SKM-1 treated with dmso at 0.1 percent for 144 hours (cell line): ENCODE measurements around the gene MYL3.
A peak's percentile ranks its signal among the peaks of the same experiment; 100 is the strongest.

ENCODE experiments used
- DNase-seq: peaks from one replicate; lab custom pipeline; 2025; ENCODE audit not compliant: unreplicated experiment; lab: John Stamatoyannopoulos, UW

The MYL3 gene

DNA sequence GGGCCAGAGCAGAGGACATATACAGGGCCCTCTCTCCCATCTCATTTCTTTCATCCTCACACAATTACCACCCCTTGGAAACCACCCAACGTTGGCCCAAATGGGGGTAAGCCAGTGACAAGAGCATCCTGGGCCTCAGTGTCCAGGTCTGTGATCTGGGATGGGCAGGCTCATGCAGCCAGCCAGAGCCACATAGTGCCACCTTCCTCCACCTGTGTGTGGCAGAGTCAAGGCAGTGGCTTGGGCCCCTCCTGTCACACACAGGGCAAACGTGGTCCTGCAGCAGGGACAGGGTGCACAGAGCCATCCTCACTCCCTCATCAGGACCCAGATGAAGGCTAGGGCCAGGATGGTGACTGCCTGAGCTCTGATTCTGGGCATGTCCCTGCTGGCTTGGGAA lies 2.3 kb upstream of the MYL3 start:
- no peak for DNase-seq

DNA sequence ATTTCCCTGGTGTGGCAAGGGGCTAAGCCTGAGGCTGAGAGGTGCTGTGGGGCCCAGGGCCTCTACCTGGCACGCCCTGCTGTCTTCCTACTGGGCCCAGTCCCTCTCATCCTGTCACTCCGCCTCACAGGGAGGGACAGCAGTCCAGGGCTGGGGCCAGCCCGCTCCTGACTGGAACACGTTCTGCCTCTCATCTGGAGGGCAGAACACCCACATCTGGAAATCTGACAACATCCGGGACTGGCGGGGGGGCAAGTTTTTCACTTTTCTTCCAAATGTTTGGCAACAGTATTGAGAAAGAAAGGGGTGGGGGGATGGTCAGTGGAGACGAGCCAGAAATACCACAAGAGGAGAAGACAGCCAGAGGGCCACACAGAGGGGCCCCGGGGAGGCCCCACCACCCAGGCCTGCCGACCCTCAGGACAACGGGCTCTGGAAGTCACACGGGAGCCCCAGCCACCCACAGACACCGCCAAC lies 1.8 kb upstream of the MYL3 start:
- peak; percentile 24 for DNase-seq

DNA sequence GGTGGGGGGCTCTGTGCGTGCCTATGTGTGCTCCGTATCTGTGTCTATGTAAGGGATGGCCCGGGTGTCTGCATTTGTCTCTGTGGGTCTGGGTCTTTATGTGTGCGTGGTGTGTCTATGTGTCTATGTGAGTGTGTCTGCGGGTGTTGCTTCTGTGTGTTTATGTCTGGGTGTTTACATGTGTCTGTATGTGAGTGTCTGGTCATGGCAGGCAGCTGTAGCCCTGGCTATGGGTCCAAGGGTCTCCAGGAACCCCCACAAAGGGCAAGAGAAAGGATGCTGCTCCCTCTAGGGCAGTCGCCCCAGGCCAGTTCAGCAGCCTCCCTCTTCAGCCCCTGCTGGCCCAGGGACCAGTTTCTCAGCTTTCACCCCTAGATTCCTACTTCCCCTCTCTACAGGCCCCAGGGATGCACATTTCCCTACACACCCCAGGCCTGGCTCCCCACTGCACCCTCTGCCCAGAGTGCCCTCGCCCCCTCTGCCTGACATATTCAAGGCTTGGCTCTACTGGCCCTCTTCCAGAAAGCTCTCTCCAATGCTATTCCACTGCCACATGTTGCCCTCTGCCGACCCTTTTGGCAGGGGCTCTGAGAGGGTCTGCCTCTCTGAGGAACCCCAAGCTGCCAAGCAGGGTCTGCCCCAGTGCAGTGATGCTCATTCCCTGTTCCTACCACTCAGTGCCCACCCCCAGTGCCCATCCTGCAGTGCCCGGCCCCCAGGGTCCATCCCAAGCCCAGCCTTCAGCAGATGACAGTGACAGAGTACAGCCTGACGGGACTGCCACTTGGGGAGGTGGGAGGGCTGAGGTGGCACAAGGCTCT lies 1.0 kb upstream of the MYL3 start:
- no peak for DNase-seq

DNA sequence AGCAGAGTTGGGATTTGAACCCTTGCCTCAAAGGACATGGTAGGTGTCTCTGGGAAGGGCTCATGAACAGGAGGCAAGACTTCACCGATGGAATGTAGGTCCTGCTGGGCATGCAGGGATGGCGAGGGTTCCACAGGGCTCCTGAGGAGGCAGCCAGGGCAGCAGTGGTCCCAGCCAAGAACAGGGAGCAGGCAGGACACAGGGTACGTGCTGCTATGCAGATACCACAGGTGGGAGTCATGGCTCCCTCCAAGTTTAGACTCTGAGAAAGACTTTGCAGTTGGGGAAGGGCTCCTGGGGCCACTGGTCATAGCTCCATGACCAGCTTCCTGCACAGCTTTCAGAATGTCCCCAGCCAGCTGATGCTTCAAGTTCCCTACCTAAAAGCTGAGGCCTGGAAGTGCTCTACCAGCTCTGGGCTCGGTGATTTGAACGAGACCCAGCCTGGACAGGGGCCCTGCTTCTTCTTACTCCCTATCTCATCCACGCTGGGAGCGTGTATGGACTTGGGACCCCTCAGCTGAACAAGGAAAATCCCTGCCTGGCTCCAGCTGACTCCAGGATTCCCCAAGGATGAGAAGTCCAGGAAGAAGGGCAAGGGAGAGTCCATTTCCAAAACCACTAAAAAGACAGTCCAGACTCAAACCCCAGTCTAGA lies 747 bp downstream of the MYL3 start:
- DNase-seq = no peak

DNA sequence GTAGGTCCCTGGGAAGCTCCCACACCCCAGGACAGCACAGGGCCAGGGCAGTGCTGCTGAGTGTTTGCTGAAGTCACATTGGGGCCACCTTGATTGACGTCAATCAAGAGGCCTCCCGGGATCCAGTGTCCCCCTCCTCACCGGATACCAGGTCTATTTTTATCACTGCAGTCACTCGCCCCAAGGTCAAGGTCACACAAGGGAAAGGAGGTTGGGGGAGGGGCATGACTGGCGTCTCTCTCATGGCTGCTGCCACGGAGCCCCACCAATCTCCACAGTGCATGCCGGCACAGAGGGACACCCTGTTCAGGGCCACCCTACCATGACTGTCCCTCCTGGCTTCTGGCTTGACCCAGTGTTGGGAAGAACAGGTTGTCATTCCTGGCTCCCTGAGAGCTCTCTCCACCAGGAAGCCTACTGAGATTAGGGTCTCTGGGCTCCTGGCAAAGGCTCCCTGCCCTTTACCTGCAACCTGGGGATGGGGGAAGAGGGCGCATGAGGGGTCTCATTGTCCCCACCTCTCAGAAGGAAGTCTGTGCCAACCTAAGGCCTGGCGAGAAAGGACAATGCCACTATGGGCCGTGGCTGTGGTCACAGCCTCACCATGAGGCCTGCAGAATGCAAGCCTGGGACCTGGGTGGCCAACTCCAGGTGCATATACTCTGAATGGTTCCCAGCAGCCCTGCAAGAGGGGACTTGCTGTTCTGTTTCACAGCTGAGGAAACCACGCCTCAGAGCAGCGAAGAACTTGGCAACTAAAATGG lies 1.5 kb downstream of the MYL3 start:
- no peak for DNase-seq

DNA sequence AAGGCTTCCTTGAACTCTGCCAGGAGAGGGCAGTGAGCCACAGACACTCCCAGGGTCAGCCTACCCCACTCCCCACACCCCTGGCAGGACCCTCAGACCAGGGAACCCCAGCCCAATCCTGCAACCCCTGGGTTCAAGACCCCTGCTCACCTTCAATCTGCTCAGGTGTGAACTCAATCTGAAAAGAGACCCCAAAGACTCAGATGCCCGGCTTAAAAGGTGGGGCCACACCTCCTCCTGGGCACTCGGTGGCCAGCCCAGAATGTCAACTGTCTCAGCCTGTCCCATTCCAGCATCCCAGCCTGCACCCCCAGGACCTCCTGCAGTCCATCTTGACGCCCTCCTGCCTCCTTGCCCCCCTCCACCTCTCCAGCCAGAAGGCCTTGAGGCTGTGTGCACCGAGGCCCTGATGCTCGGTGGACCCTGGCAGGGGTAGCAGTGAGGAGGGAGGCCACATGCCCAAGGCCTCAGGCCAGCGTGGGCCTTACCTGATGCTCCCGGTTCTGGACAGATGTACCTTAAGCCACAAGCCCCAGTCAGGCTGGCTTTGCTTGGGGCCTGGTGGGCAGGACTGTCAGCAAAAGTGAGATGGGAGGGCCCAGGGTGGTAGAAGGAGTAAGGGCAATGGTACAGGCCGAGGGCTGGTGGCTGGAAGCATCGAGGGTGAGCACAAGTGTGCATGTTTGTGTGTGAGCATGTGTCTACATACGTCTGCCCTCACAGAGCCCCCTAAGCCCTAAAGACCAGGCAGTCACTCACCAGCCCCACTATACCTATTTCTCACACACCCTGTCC lies 2.2 kb downstream of the MYL3 start:
- DNase-seq = no peak

DNA sequence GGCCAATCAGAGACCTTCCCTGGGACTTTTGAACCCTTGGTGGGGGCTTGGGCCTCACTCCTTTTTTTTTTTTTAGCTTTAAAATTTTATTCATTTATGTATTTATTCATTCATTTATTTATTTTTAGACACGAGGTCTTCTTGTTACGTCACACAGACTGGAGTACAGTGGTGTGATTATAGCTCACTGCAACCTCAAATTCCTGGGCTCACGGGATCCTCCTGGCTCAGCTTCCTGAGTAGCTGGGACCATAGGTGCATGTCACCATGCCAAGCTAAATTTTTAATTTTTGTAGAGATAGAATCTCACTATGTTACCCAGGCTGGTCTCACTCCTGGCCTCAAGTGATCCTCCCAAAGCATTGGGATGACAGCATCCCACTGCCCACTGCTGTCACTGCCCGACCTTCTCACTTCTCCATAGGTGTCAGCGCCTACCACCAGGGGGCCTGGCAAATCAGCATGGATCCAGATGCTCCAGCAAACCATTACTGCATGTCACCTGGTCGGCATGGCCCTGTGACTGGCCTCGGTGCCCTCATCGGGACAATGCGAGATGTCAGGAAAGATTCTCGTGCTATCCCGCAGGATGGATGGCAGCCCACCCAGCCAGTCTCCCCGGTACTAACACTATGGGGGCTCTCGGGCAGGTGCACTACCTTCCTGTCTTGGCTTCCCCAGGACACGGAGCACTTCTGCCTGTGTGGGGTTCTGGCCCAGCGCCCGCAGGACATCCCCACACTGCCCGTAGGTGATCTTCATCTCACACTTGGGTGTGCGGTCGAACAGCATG lies 3.0 kb downstream of the MYL3 start:
- DNase-seq = peak; percentile 33

DNA sequence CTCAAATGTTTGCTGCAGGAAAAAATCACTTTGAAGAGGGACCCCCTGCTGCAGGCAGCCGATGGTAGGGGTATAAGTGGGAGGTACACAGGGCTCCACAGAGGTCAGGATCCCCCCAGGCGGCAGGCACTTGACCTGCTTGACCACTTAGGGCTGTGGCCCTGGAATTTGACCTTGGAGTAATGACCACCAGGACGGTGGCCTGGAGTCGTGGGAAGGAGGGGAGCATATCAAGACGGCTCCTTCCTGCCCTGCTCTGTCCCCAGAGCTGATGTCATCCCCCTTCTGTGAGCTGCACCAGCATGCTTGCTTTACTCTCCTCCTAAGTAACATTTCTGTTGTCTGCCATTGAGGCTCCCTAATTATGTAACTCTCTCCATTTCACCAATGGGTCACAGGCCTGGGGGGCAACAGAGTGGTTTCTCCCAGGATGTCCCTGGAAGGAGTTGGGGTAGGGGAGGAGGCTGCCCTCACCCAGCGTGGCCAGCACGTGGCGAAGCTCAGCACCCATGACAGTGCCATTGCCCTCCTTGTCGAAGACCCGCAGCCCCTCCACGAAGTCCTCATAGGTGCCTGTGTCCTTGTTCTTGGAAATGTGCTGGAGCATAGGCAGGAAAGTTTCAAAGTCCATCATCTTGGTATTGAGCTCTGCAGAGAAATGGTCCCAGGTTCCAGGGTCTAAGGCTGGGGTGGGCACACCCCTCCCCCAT lies 4.1 kb downstream of the MYL3 start:
- DNase-seq = no peak

DNA sequence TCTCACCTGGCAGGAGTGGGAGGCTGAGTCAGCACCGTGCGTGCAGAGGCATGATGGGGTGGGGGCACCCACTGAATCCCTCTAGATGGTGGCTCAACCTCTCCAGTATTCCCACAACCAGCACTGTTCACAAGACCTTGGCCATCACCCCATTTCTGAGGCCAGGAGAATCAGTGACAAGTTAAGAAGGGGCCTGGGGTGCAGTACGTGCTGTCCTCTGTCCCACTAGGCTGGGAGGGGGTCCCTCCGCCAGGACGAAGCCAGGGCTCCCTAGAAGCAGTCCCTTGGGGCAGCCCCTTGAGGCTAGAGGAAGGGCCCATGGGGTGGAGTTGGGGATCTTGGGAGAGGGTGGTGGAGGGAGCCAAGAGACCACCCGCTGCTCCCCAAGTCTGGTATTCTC lies 4.8 kb downstream of the MYL3 start:
- no peak for DNase-seq

DNA sequence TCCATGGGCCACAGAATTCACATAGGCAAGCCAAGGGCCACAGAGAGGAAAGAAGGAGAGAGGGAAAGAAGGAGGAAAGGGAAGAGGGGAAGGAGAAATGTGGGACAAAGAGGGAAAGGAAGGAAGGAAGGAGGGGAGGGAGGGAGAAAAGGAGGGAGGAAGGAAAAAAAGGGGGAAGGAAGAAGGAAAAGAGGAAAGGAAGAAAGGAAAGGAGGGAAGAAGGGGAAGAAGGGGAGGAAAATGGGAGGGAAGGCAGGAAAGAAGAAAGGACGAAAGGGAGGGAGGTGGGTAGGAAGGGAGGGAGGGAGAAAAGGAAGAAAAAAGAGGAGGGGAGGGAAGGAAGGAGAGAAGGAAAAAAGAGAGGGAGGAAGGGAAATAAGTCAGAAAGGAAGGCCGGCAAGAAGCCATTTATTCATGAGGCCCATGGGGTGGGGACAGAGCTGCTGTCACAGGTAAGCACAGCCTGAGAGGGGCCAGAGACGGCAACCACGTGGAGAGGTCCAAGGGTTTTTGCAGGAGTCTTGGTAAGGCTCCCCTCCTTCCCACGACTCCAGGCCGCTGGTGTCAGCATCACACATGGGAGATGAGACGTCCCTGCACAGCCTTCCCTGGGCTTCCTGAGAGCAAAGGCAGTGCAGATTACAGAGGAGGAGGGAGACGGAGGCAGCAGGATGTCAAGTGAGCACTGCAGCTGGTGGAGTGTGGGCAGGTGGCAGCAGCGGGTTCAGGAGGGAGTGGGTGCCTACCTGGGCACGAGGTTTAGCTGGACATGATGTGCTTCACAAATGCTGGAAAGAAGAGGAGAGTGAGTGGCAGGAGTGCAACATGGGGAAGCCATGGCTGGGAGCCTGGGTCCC lies 5.5 kb downstream of the MYL3 start:
- no peak for DNase-seq

DNA sequence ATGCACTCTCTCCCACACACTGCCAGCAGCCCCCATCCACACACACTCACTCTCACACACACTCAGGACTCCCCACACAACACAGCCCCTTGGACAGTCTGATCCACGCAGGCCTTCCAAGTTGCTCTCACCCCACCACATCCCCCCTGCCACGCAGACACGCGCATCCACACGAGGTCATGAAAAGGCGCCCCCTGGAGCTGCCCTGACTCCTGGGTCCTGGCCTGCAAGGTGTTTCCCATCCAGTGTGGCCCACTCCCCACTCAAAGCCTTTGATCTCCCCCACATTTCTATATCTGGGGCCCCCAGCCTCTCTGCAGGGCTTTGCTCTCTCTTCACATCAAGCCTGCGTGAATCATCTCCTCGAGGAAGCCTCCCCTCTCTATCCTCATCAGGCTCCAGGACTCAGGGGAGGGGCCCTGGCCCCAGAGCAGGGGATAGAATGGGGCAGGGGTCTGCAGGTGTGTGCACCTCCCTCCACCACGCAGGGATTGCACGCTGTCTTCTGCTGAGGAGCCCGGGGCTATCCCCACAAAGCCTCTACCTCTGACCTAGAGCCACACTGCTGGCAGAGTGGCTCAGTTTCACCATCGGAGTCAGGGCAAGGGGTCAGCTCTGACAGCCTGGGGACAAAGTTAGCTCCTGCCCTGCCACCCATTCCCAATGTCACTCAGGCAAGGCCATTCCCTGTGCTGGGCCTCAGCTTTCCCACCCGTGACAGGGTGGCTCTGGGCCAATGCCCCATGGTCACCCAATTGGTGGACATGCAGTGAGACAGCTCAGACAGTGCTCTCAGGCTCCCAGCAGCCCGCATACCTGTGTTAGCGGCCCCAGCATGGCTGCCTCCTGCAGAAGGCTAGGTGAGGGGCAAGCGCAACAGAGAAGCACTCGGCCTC lies 6.4 kb downstream of the MYL3 start:
- no peak for DNase-seq

DNA sequence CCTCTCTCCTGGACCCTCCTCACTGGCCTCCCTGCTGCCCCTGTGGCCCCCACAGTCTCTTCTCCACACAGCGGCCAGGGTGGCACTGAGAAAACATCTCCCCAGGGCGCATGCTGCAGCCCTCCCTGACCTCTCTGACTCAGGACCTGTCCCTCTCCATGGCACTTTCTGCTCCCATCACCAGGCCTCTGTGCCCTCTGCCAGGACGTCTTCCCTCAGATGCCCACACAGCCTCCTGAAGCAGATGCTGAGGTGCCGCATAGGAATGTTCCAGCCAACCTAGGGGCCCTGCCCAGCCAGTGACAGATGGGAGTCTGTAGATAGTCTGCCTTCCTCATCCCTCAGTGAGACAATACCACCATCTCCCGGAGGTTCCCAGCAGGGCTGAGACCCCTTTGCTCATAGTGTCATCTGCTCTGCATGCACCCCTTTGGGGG lies 8.7 kb downstream of the MYL3 start:
- no peak for DNase-seq

DNA sequence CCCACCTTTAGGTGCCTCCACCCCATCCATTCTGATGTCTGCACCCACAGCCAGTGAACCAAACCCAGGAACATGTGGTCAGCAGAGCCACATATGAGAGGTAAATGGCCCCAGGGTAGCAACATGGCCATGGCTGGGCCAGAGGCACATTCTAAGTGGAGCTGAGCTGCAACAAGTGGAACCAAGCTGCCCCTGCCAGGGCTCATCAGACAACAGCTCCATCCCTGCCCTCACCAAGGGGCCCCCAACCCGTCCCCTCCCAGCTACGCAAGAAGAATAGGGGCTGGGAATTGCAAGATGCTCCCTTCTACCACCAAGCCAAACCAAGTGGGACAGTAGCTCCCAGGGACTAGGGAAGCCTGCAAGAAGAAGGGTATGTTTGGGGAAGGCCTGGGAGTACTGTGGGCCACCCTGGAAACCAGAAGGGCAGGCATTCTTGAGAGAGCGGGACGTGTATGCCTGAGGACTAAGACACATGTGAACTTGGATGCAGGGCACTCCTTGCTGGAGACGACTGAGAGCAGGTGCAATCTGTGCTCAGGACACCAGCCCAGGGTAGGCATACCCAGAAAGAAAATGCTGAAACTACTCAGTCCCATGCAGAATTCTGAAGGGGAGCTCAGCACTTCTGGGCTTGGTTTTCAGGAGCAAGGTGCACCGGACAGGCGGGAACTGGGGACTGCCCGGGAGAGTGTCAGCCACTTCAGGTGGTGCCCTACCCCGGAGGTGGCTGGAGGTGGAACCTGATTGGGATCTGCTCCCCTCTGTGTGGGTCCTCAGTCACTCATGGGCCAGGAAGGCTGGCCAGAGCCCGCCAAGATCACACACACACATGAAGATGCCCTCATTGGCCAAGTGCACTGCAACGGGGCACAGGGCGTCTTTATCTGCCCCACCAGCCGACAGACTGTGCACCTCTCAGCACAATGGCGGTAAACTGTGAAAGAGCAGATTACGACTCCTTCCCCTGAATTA lies 9.5 kb downstream of the MYL3 start:
- no peak for DNase-seq

DNA sequence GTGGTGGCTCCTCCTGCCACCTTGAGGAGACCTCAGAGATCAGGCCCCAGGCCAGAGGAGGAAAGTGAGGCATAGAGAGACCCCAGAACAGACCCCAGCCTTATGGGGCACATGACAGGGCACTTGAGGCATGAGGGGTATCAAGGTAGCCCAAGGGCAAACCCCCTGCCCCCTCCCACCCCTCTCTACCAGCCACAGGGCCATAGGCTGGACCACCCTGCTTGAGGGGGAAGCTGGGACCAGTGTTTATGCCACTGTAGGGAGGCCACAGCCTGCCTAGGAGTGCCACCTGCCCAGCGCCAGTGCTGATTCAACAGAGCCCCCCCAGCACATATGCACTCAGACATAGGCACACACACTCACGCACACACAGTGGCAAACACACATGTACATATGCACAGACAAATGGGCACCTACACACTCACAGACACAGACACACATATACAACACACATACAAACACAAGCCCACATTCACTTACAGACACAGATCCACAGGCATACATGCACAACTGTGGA lies 10.3 kb downstream of the MYL3 start:
- DNase-seq = no peak

DNA sequence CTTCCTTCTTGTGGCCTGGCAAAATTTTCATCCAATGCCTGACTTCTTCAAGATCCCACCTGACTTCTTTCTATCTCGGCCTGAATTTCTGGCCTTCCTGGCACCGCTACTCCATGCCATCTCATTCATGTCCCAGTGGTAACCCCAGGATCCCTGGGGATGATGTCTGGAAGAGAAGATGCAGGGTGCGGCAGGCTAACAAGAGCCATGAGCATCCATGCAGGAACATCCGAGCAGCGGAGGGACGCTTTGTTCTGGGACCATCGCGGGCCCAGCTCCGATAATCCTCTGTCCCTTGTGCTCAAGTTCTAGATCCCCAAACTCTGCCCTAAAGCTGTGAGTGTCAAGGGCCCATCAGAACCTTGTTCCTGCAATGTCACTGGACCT lies 10.9 kb downstream of the MYL3 start:
- no peak for DNase-seq
